Measurements from ENCODE around the gene PDCD11. TPM values are rescaled to one million over a fixed set of nuclear protein-coding genes. Genes with fewer than 3 reads are reported as not detected.

The PDCD11 gene
- total RNA-seq, 1 donor from 2014 or later = 25.1 TPM

DNA sequence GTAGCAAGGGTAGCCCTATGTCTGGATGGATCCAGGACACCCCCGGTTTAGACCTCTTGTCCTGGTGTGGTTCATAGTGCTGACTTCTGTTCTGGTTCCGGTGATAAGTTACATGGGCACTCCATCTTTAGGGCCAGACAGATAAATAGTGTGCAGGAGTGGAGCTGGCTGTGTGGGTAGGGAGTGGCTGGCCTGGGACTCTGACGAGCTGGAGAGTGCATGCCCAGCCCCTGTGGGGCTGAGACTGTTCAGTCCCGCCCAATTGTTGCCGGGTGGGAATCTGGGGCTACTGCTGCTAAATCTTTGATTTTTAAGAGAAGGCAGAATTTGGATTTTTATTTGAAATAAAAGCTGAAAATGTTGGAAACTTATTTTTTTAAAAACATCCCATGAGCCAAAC is 27.3 kb downstream of the PDCD11 start:
- peaks cover 86% of the 10 kb centered on the region for H3K36me3 ChIP-seq
- no peak overlapping the region for H3K27ac ChIP-seq
- no peak for DNase-seq
- no peak overlapping the region for H3K4me3 ChIP-seq
- H3K4me1 ChIP-seq = no peaks in the 10 kb centered on the region
- intact Hi-C loops (cut with DNase I) = no loop called here
- ATAC-seq = no peak
- H3K27me3 ChIP-seq = no peaks in the 10 kb centered on the region
- TF ChIP-seq, protein P1, sequence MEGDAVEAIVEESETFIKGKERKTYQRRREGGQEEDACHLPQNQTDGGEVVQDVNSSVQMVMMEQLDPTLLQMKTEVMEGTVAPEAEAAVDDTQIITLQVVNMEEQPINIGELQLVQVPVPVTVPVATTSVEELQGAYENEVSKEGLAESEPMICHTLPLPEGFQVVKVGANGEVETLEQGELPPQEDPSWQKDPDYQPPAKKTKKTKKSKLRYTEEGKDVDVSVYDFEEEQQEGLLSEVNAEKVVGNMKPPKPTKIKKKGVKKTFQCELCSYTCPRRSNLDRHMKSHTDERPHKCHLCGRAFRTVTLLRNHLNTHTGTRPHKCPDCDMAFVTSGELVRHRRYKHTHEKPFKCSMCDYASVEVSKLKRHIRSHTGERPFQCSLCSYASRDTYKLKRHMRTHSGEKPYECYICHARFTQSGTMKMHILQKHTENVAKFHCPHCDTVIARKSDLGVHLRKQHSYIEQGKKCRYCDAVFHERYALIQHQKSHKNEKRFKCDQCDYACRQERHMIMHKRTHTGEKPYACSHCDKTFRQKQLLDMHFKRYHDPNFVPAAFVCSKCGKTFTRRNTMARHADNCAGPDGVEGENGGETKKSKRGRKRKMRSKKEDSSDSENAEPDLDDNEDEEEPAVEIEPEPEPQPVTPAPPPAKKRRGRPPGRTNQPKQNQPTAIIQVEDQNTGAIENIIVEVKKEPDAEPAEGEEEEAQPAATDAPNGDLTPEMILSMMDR (IDR thresholded peaks at IDR 0.05) = no peak
- no peaks in the 10 kb centered on the region for H3K9me3 ChIP-seq

DNA sequence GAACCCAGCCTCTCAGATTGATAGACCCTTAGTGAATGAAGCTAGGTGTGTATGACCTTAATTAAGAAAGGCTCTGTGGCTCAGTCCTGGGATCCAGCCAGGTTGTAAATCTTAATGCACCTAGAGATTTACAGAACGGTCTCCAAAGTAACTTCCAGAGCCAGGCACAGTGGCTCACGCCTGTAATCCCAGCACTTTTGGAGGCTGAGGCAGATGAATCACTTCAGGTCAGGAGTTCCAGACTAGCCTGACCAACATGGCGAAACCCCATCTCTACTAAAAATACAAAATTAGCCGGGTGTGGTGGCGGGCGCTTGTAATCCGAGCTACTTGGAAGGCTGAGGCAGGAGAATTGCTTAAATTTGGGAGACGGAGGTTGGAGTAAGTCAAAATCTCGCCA is 31.4 kb downstream of the PDCD11 start:
- TF ChIP-seq, protein P1 (IDR thresholded peaks at IDR 0.05) = no peak
- peaks cover 72% of the 10 kb centered on the region for H3K36me3 ChIP-seq
- no peak for ATAC-seq
- H3K27ac ChIP-seq = no peak overlapping the region
- H3K4me3 ChIP-seq = no peak overlapping the region
- H3K9me3 ChIP-seq = no peaks in the 10 kb centered on the region
- H3K4me1 ChIP-seq = no peaks in the 10 kb centered on the region
- intact Hi-C loops (cut with DNase I) = no loop called here
- H3K27me3 ChIP-seq = no peaks in the 10 kb centered on the region
- DNase-seq = no peak

DNA sequence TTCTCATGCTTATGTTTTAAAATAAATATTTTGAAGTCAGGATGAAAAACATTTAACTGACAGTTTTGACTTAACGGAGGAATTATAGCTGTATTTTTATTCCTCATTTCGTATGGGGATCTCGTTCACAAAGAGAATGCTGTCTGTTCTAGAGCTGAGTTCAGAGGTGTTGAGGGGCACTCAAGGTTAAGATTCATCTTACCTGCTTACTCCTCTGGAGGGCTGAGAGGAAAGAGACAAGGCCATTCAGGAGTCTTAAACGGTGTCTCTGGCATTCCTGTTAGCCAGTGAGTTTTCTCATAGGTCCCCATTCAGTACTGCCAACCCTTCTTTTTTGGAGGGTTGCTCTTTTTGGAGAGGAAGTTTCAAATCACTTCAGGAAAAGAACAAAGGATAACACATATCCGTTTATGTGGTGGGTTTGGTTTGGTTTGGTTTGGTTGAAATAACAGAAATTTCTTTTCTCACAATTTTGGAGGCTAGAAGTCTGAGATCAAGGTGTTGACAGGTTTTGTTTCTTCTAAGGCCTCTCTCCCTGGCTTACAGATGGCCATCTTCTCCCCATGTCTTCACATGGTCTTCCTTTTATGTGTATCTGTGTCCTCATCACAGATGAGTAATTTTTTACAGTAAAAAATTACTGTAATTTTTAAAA is 32.7 kb downstream of the PDCD11 start:
- Histone ChIP-seq H3K9me3 (no peaks in the 10 kb centered on the region), H3K36me3 (peaks cover 72% of the 10 kb centered on the region), H3K4me3 (no peak overlapping the region), H3K27me3 (no peaks in the 10 kb centered on the region), H3K27ac (no peak overlapping the region), H3K4me1 (no peaks in the 10 kb centered on the region)
- ATAC-seq = no peak
- DNase-seq = no peak
- TF ChIP-seq, protein P1 (IDR thresholded peaks at IDR 0.05) = no peak
- intact Hi-C loops (cut with DNase I) = no loop called here

DNA sequence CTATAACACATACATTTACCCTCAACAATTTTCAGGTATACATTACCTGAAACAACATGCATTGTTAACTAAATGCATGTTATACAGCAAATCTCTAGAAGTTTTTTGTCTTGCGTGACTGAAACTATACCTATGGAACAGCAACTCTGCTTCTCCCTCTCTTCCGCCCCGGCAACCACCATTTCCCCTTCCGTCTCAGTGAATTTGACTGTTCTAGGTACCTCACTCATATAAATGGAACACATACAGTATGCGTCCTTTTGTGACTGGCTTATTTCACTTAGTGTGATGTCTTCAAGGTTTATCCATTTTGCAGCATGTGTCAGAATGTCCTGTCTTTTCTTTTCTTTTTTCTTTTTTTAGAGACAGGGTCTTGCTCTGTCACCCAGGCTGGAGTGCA is 33.2 kb downstream of the PDCD11 start:
- ATAC-seq = no peak
- TF ChIP-seq, protein P1 (IDR thresholded peaks at IDR 0.05) = no peak
- no peak overlapping the region for H3K4me3 ChIP-seq
- DNase-seq = no peak
- no peaks in the 10 kb centered on the region for H3K4me1 ChIP-seq
- H3K27me3 ChIP-seq = no peaks in the 10 kb centered on the region
- intact Hi-C loops (cut with DNase I) = no loop called here
- H3K36me3 ChIP-seq = peaks cover 72% of the 10 kb centered on the region
- H3K27ac ChIP-seq = no peak overlapping the region
- no peaks in the 10 kb centered on the region for H3K9me3 ChIP-seq

DNA sequence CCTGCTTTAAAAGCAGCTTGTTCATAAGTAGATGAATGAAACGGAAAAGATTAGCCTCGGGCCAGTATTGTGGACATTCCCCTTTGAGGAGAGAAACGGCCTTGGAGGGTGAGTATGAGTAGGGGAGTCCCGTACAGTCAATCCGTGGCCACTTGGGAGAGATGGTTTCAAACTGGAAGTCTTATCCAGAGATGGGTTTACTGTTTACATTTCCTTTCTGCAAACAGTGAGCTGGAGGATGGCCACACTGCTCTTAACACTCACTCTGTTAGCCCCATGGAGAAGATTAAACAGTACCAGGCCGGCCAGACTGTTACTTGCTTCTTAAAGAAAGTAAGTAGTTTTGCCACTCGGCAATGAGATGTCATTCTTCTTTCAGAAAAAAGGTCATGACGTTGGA is 35.5 kb downstream of the PDCD11 start:
- no peak overlapping the region for H3K4me3 ChIP-seq
- H3K9me3 ChIP-seq = no peaks in the 10 kb centered on the region
- peaks cover 75% of the 10 kb centered on the region for H3K36me3 ChIP-seq
- H3K4me1 ChIP-seq = no peaks in the 10 kb centered on the region
- ATAC-seq (peak; percentile 62), DNase-seq (no peak)
- TF ChIP-seq, protein P1 (IDR thresholded peaks at IDR 0.05) = no peak
- intact Hi-C loops (cut with DNase I) = no loop called here
- no peak overlapping the region for H3K27ac ChIP-seq
- H3K27me3 ChIP-seq = no peaks in the 10 kb centered on the region

- ATAC-seq (peak; percentile 84), DNase-seq (no peak)
- TF ChIP-seq, protein P1 (IDR thresholded peaks at IDR 0.05) = no peak
- Histone ChIP-seq H3K27me3 (no peaks in the 10 kb centered on the region), H3K9me3 (no peaks in the 10 kb centered on the region), H3K4me1 (no peaks in the 10 kb centered on the region), H3K4me3 (no peak overlapping the region), H3K27ac (no peak overlapping the region), H3K36me3 (peaks cover 83% of the 10 kb centered on the region)
- intact Hi-C loops (cut with DNase I) = no loop called here
Measured at GRCh38 chr10:103433858-103434257, 37.4 kb downstream of the PDCD11 start.

Measured in upper lobe of right lung (tissue), 1 donor.